ENCODE data around the gene HPGDS.

Gene HPGDS

GRCh38 chr4:94253036-94253435 is 89.6 kb downstream of the HPGDS start:
- DNase-seq (ENCODE audit: low read depth) = no peak

- DNase-seq (ENCODE audit: low read depth) = no peak
Measured at GRCh38 chr4:94251094-94251493, 91.5 kb downstream of the HPGDS start.
